Measurements from ENCODE around the gene COL23A1.
A peak's percentile ranks its signal among the peaks of the same experiment; 100 is the strongest.
"Not testable (repeated sequence)": the region's sequence is repeated elsewhere in the genome, so short reads cannot be mapped to it uniquely, and the experiment has no call there.

The COL23A1 gene

GRCh38 chr5:178206166-178207101 lies 383.8 kb downstream of the COL23A1 start:
- Mint-ChIP-seq H3K27ac (peak overlapping the region; percentile 93), H3K9me3 (no peaks in the 10 kb centered on the region), H3K27me3 (no peaks in the 10 kb centered on the region), H3K4me1 (peaks cover 44% of the 10 kb centered on the region), H3K36me3 (peaks cover 26% of the 10 kb centered on the region), H3K4me3 (peak overlapping the region; percentile 99)

GRCh38 chr5:178205749-178206047 lies 384.5 kb downstream of the COL23A1 start:
- peak overlapping the region; percentile 93 for H3K27ac Mint-ChIP-seq
- H3K4me3 Mint-ChIP-seq: peak overlapping the region; percentile 99
- H3K4me1 Mint-ChIP-seq: peaks cover 44% of the 10 kb centered on the region
- no peaks in the 10 kb centered on the region for H3K27me3 Mint-ChIP-seq
- H3K36me3 Mint-ChIP-seq: peaks cover 26% of the 10 kb centered on the region
- no peaks in the 10 kb centered on the region for H3K9me3 Mint-ChIP-seq

- Mint-ChIP-seq H3K4me1 (peaks cover 42% of the 10 kb centered on the region), H3K27ac (peak overlapping the region; percentile 93), H3K27me3 (no peaks in the 10 kb centered on the region), H3K9me3 (no peaks in the 10 kb centered on the region), H3K36me3 (peaks cover 26% of the 10 kb centered on the region), H3K4me3 (peak overlapping the region; percentile 99)
These were observed 385.1 kb downstream of the COL23A1 start for GRCh38 chr5:178204935-178205748.

- Mint-ChIP-seq H3K4me1 (peaks cover 34% of the 10 kb centered on the region), H3K4me3 (peak within 1 kb of the TSS; percentile 99), H3K27me3 (no peaks in the 10 kb centered on the region), H3K9me3 (no peaks in the 10 kb centered on the region), H3K27ac (peak within 1 kb of the TSS; percentile 100), H3K36me3 (peaks cover 24% of the 10 kb centered on the region)
These were observed 385.8 kb downstream of the COL23A1 start, which contains the start of gene HNRNPAB for GRCh38 chr5:178204182-178204934. HNRNPAB (plus strand) TSS chr5:178204533; CDS start chr5:178204838, 305 bp downstream.

GRCh38 chr5:178203670-178204181 lies 386.5 kb downstream of the COL23A1 start:
- peak overlapping the region; percentile 72 for H3K27ac Mint-ChIP-seq

GRCh38 chr5:178202541-178202940 lies 387.7 kb downstream of the COL23A1 start:
- Mint-ChIP-seq H3K4me3 (peak overlapping the region; percentile 55), H3K27ac (no peak overlapping the region), H3K36me3 (peaks cover 17% of the 10 kb centered on the region), H3K27me3 (no peaks in the 10 kb centered on the region), H3K9me3 (no peaks in the 10 kb centered on the region), H3K4me1 (peaks cover 19% of the 10 kb centered on the region)

More at GRCh38 chr5:178203670-178204181, 386.5 kb downstream of the COL23A1 start:
- Mint-ChIP-seq H3K4me1 (peaks cover 30% of the 10 kb centered on the region), H3K27me3 (no peaks in the 10 kb centered on the region), H3K4me3 (peak overlapping the region; percentile 99), H3K36me3 (peaks cover 21% of the 10 kb centered on the region), H3K9me3 (no peaks in the 10 kb centered on the region)

- peaks cover 12% of the 10 kb centered on the region for H3K4me1 Mint-ChIP-seq
- no peaks in the 10 kb centered on the region for H3K9me3 Mint-ChIP-seq
- no peaks in the 10 kb centered on the region for H3K27me3 Mint-ChIP-seq
- H3K27ac Mint-ChIP-seq: no peak overlapping the region
- H3K36me3 Mint-ChIP-seq: peaks cover 14% of the 10 kb centered on the region
- H3K4me3 Mint-ChIP-seq: no peak overlapping the region
These were observed 388.3 kb downstream of the COL23A1 start for GRCh38 chr5:178201927-178202235.

- H3K27me3 Mint-ChIP-seq: no peaks in the 10 kb centered on the region
- no peak overlapping the region for H3K4me3 Mint-ChIP-seq
- H3K36me3 Mint-ChIP-seq: peaks cover 11% of the 10 kb centered on the region
- peaks cover 7% of the 10 kb centered on the region for H3K4me1 Mint-ChIP-seq
- H3K9me3 Mint-ChIP-seq: no peaks in the 10 kb centered on the region
- no peak overlapping the region for H3K27ac Mint-ChIP-seq
These were observed 388.8 kb downstream of the COL23A1 start for GRCh38 chr5:178201221-178201926.

GRCh38 chr5:178199581-178200434 lies 390.4 kb downstream of the COL23A1 start:
- no peaks in the 10 kb centered on the region for H3K27me3 Mint-ChIP-seq
- no peaks in the 10 kb centered on the region for H3K9me3 Mint-ChIP-seq
- H3K36me3 Mint-ChIP-seq: peaks cover 2% of the 10 kb centered on the region
- H3K4me3 Mint-ChIP-seq: no peak overlapping the region
- H3K4me1 Mint-ChIP-seq: no peaks in the 10 kb centered on the region
- H3K27ac Mint-ChIP-seq: peak overlapping the region; percentile 62

- Mint-ChIP-seq H3K27me3 (no peaks in the 10 kb centered on the region), H3K4me3 (no peak overlapping the region), H3K27ac (no peak overlapping the region), H3K4me1 (no peaks in the 10 kb centered on the region), H3K9me3 (no peaks in the 10 kb centered on the region), H3K36me3 (no peaks in the 10 kb centered on the region)
These were observed 391.5 kb downstream of the COL23A1 start for GRCh38 chr5:178198706-178199105.

GRCh38 chr5:178198151-178198550 lies 392.0 kb downstream of the COL23A1 start:
- H3K36me3 Mint-ChIP-seq, H3K4me3 Mint-ChIP-seq, H3K27me3 Mint-ChIP-seq, H3K4me1 Mint-ChIP-seq, H3K9me3 Mint-ChIP-seq, H3K27ac Mint-ChIP-seq: not testable (repeated sequence)

GRCh38 chr5:178196986-178197385 lies 393.2 kb downstream of the COL23A1 start:
- no peak overlapping the region for H3K27ac Mint-ChIP-seq
- peaks cover 2% of the 10 kb centered on the region for H3K36me3 Mint-ChIP-seq
- H3K27me3 Mint-ChIP-seq: peaks cover 4% of the 10 kb centered on the region
- H3K4me1 Mint-ChIP-seq: peaks cover 9% of the 10 kb centered on the region
- no peak overlapping the region for H3K4me3 Mint-ChIP-seq
- H3K9me3 Mint-ChIP-seq: no peaks in the 10 kb centered on the region

GRCh38 chr5:178196281-178196812 lies 393.8 kb downstream of the COL23A1 start:
- H3K27ac Mint-ChIP-seq: no peak overlapping the region
- H3K4me1 Mint-ChIP-seq: peaks cover 9% of the 10 kb centered on the region
- H3K4me3 Mint-ChIP-seq: no peak overlapping the region
- H3K27me3 Mint-ChIP-seq: peaks cover 4% of the 10 kb centered on the region
- peaks cover 2% of the 10 kb centered on the region for H3K36me3 Mint-ChIP-seq
- H3K9me3 Mint-ChIP-seq: no peaks in the 10 kb centered on the region

- Mint-ChIP-seq H3K27ac (no peak overlapping the region), H3K9me3 (no peaks in the 10 kb centered on the region), H3K4me1 (peaks cover 9% of the 10 kb centered on the region), H3K36me3 (peaks cover 2% of the 10 kb centered on the region), H3K27me3 (peaks cover 4% of the 10 kb centered on the region), H3K4me3 (no peak overlapping the region)
These were observed 396.2 kb downstream of the COL23A1 start for GRCh38 chr5:178194026-178194425.
